DND-41 (cell line): ENCODE measurements around the gene TMBIM1.

Experiments
- EZH2 ChIP-seq: IDR thresholded peaks from 3 replicates; pipeline ENCODE4 v1.6.1; 2012; ENCODE audit warnings: borderline replicate concordance, low read depth, mild to moderate bottlenecking, moderate library complexity, low read length, inconsistent platforms; ENCODE audit not compliant: severe bottlenecking
- TF ChIP-seq, protein P1 (sequence below): IDR thresholded peaks from 2 replicates; pipeline ENCODE4 v1.5.1; 2012; ENCODE audit warnings: borderline replicate concordance, low read length, moderate library complexity, mild to moderate bottlenecking; ENCODE audit not compliant: poor library complexity, severe bottlenecking; ENCODE audit errors: extremely low read depth

DNA sequence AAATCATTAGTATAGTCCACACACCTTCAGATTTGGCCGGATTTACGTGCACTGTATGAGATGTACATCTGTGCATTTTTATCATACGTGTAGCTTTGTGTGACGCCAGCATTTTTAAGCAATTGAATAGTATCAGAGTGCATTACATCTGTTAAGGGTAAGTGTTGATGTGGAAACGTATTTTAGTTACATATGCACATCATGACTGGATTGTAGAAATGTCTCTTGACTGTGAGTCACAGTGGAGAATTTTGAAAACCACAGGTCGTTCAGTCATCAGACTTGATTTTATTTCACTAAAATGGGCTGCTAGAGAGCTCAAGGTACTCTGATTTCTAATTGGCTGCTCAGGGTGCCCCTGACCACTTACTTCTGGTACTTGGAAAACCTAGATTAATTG lies 36.9 kb downstream of the TMBIM1 start:
- TF ChIP-seq, protein P1, sequence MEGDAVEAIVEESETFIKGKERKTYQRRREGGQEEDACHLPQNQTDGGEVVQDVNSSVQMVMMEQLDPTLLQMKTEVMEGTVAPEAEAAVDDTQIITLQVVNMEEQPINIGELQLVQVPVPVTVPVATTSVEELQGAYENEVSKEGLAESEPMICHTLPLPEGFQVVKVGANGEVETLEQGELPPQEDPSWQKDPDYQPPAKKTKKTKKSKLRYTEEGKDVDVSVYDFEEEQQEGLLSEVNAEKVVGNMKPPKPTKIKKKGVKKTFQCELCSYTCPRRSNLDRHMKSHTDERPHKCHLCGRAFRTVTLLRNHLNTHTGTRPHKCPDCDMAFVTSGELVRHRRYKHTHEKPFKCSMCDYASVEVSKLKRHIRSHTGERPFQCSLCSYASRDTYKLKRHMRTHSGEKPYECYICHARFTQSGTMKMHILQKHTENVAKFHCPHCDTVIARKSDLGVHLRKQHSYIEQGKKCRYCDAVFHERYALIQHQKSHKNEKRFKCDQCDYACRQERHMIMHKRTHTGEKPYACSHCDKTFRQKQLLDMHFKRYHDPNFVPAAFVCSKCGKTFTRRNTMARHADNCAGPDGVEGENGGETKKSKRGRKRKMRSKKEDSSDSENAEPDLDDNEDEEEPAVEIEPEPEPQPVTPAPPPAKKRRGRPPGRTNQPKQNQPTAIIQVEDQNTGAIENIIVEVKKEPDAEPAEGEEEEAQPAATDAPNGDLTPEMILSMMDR, result no peak
- no peak for TF ChIP-seq EZH2
